Measurements from ENCODE around the gene EPHA2.

DNA sequence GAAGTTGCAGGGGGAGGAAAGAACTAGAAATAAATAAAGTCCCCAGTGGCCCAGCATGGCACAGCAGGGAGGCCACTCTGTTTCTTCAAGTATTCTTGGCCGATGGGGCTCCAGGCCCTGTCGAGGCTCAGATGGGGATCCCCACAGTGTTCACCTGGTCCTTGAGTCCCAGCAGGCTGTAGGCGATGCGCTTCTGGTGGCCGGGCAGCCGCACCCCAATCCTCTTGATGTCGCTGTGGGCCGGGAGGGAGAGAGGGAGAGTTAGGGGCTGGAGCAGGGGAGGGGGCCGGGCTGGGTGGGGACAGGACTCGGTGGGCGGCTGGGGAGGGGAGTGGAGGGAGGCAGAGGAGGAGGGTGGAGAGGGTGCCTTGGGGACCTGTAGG, 30.8 kb downstream of the EPHA2 start:
- TF ChIP-seq EZH2 (IDR thresholded peaks at IDR 0.05) = no peak
- no peak for TF ChIP-seq POLR2AphosphoS5 (IDR thresholded peaks at IDR 0.05; ENCODE audit: borderline replicate concordance, low read depth, low read length)
